ENCODE results near the gene TPO. TPM values are rescaled to one million over a fixed set of nuclear protein-coding genes. Genes with fewer than 3 reads are reported as not detected.
A peak's percentile ranks its signal among the peaks of the same experiment; 100 is the strongest.

The TPO gene
- total RNA-seq, 1 experiment from 2014 or later: not detected

GRCh38 chr2:1397350-1397749 is 15.9 kb upstream of the TPO start:
- no peaks in the 10 kb centered on the region for H3K9me3 ChIP-seq (ENCODE audit: control insufficient read depth, low read depth, low read length)
- no peak overlapping the region for H4K8ac ChIP-seq (replicated peaks; ENCODE audit: insufficient read length, low read depth, low read length)
- H3K27ac Mint-ChIP-seq: peak overlapping the region in 1 of 3 experiments; percentile 43; a peak in 1 of 7 replicates
- no peak overlapping the region for H3K23ac ChIP-seq (ENCODE audit: insufficient read length, low read depth, low read length)
- no peak overlapping the region for H3K4me3 Mint-ChIP-seq
- no peak overlapping the region for H3K9ac ChIP-seq (ENCODE audit: extremely low read depth, insufficient read length, low read length)
- H2BK12ac ChIP-seq (ENCODE audit: insufficient read length, low read depth, low read length): no peak overlapping the region
- H3K36me3 Mint-ChIP-seq (ENCODE audit: insufficient read depth in 1 of 3, low read depth in 3 of 3): peaks cover 0 to 3% (median 0%) of the 10 kb centered on the region in 3 experiments; a peak in 1 of 7 replicates
- no peak overlapping the region for H3K18ac ChIP-seq (ENCODE audit: insufficient read length, low read depth, low read length)
- no peaks in the 10 kb centered on the region for H3K79me2 ChIP-seq (ENCODE audit: insufficient read depth, low read length)
- peaks cover under 1 to 12% of the 10 kb centered on the region in 2 experiments; a peak in 1 of 4 replicates for H3K4me1 Mint-ChIP-seq
- H3K79me1 ChIP-seq (ENCODE audit: insufficient read depth, low read depth, low read length, poor library complexity, severe bottlenecking): no peaks in the 10 kb centered on the region
- H3K4me1 ChIP-seq (ENCODE audit: insufficient read depth, low read length): no peaks in the 10 kb centered on the region
- no peak overlapping the region for H3K56ac ChIP-seq (ENCODE audit: insufficient read length, low read depth, low read length)
- H3K27me3 Mint-ChIP-seq (ENCODE audit: low read depth): peaks cover 26% of the 10 kb centered on the region
- no peak overlapping the region for H2BK5ac ChIP-seq (ENCODE audit: insufficient read length, low read length)
- H3K14ac ChIP-seq (ENCODE audit: insufficient read depth, low read length): no peak overlapping the region
- no peak for DNase-seq
- no peak overlapping the region for H2AK5ac ChIP-seq (ENCODE audit: insufficient read length, low read length)
- H4K20me1 ChIP-seq (ENCODE audit: control insufficient read depth, insufficient read depth, insufficient read length): no peaks in the 10 kb centered on the region
- no peak overlapping the region for H2BK20ac ChIP-seq (ENCODE audit: low read depth, low read length, poor library complexity, severe bottlenecking)
- no peak overlapping the region for H3K4me2 ChIP-seq (ENCODE audit: insufficient read depth, insufficient read length, low read length)
- H3K4ac ChIP-seq (ENCODE audit: low read depth, low read length): no peak overlapping the region
- no peak overlapping the region for H3T11ph ChIP-seq (ENCODE audit: low read length)
- H2BK15ac ChIP-seq (ENCODE audit: low read depth, low read length): no peak overlapping the region
- no peak for TF ChIP-seq CTCF (conservative IDR thresholded peaks at IDR 0.05)
- no peaks in the 10 kb centered on the region for H3K23me2 ChIP-seq (ENCODE audit: insufficient read length, low read depth, low read length, poor library complexity, severe bottlenecking)
- H4K91ac ChIP-seq (ENCODE audit: insufficient read length, low read depth, low read length): no peak overlapping the region
- no peaks in the 10 kb centered on the region for H3K27me3 ChIP-seq (ENCODE audit: insufficient read depth, low read length)
- WGBS (ENCODE audit: extremely low coverage, insufficient read length, low lambda C conversion rate): no CpG with 5 or more reads among the region's 4 CpGs
- no peak overlapping the region for H2AFZ ChIP-seq (ENCODE audit: low read length)
- H2BK120ac ChIP-seq (ENCODE audit: low read depth, low read length, poor library complexity, severe bottlenecking): no peak overlapping the region
- no peak overlapping the region for H3K27ac ChIP-seq (ENCODE audit: insufficient read length, low read depth, low read length)
- H4K5ac ChIP-seq (ENCODE audit: insufficient read length, low read depth, low read length): no peak overlapping the region
- peaks cover 0 to 3% of the 10 kb centered on the region in 2 experiments; a peak in 2 of 5 replicates for H3K9me3 Mint-ChIP-seq

Measured in H9 (cell line).